Ishikawa (cell line): ENCODE results near the gene NR1D1.

ENCODE experiments used
- CEBPB ChIP-seq: IDR thresholded peaks from 2 replicates; pipeline ENCODE4 v1.6.1; 2012
- CREB1 ChIP-seq: IDR thresholded peaks from 2 replicates; pipeline ENCODE4 v1.6.1; 2012; ENCODE audit warnings: low read depth
- EGR1 ChIP-seq: IDR thresholded peaks from 2 replicates; pipeline ENCODE4 v1.6.1; 2012
- EP300 ChIP-seq: IDR thresholded peaks from 2 replicates; pipeline ENCODE4 v1.6.1; 2012; ENCODE audit warnings: borderline replicate concordance
- FOXM1 ChIP-seq: IDR thresholded peaks from 2 replicates; pipeline ENCODE4 v1.6.1; 2012; ENCODE audit warnings: low read depth, borderline replicate concordance
- NFIC ChIP-seq: IDR thresholded peaks from 2 replicates; pipeline ENCODE4 v1.6.1; 2012
- RAD21 ChIP-seq: IDR thresholded peaks from 2 replicates; pipeline ENCODE4 v1.6.1; 2012; ENCODE audit warnings: low read depth
- REST ChIP-seq: IDR thresholded peaks from 2 replicates; pipeline ENCODE4 v1.6.1; 2012; ENCODE audit warnings: low read depth, mild to moderate bottlenecking
- TAF1 ChIP-seq: IDR thresholded peaks from 2 replicates; pipeline ENCODE4 v1.6.1; 2012; ENCODE audit warnings: low read depth, mild to moderate bottlenecking
- TCF12 ChIP-seq: IDR thresholded peaks from 2 replicates; pipeline ENCODE4 v1.6.1; 2012; ENCODE audit warnings: low read depth
- TEAD4 ChIP-seq: IDR thresholded peaks from 2 replicates; pipeline ENCODE4 v1.6.1; 2012
- YY1 ChIP-seq: IDR thresholded peaks from 2 replicates; pipeline ENCODE4 v1.6.1; 2012; ENCODE audit warnings: low read depth
- ZBTB7A ChIP-seq: IDR thresholded peaks from 2 replicates; pipeline ENCODE4 v1.6.1; 2012; ENCODE audit warnings: low read depth
- TF ChIP-seq, protein P1 (sequence below): IDR thresholded peaks from 2 replicates; pipeline ENCODE4 v1.6.1; 2012
- TF ChIP-seq, protein P2 (sequence below): IDR thresholded peaks from 2 replicates; pipeline ENCODE4 v1.6.1; 2012

Gene NR1D1

GRCh38 chr17:40068584-40068916 lies 31.8 kb downstream of the NR1D1 start:
- TF ChIP-seq TEAD4 (no peak), TCF12 (no peak), NFIC (no peak), ZBTB7A (no peak), EP300 (no peak), YY1 (no peak), REST (no peak), CEBPB (no peak), RAD21 (no peak), TAF1 (no peak), CREB1 (no peak), EGR1 (no peak), FOXM1 (no peak)
- TF ChIP-seq, protein P1, sequence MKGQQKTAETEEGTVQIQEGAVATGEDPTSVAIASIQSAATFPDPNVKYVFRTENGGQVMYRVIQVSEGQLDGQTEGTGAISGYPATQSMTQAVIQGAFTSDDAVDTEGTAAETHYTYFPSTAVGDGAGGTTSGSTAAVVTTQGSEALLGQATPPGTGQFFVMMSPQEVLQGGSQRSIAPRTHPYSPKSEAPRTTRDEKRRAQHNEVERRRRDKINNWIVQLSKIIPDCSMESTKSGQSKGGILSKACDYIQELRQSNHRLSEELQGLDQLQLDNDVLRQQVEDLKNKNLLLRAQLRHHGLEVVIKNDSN = no peak
- TF ChIP-seq, protein P2, sequence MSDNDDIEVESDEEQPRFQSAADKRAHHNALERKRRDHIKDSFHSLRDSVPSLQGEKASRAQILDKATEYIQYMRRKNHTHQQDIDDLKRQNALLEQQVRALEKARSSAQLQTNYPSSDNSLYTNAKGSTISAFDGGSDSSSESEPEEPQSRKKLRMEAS = no peak

DNA sequence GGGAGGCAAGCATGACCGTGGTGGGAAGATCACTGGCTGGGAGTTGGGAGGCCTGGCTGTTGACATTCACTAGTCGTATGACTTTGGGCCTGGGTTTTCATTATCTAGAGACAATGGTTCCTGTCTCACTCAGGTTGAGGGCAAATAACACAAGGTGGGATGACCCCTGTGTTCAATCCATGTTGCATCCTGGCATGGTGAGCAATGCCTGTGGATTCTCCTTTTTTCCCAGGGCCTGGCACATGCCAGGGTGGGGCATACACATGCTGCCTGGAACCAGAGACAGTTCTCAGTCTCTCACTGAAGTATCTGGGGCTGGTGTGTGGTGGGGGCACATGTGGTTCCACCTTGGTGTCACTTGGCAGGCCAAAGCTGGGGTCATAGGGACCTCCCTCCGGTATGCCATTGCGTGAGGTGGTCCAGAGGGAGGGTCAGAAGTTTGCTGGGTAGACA lies 32.2 kb downstream of the NR1D1 start:
- TF ChIP-seq ZBTB7A (no peak), EGR1 (no peak), REST (no peak)

DNA sequence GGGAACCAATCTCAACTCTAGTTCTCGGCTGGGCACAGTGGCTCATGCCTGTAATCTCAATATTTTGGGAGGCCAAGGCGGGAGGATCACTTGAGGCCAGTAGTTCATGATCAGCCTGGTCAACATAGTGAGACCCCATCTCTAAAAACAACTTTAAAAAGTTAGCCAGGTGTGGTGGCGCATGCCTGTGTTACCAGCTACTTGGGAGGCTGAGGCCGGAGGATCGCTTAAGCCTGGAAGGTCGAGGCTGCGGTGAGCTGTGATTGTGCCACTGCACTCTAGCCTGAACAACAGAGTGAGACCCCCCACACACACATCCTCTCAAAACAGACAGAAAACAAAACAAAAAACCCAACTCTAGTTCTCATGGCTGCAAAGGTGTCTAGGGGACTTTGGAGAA lies 32.7 kb downstream of the NR1D1 start:
- no peak for TF ChIP-seq CEBPB

GRCh38 chr17:40065769-40066510 lies 34.4 kb downstream of the NR1D1 start:
- no peak for TF ChIP-seq TAF1
- TF ChIP-seq CEBPB = no peak
- no peak for TF ChIP-seq RAD21
- TF ChIP-seq, protein P2 = no peak
- TF ChIP-seq EGR1 = no peak
- no peak for TF ChIP-seq NFIC
- no peak for TF ChIP-seq TCF12
- no peak for TF ChIP-seq FOXM1
- TF ChIP-seq TEAD4 = no peak
- no peak for TF ChIP-seq ZBTB7A
- TF ChIP-seq YY1 = no peak

GRCh38 chr17:40064971-40065768 lies 35.2 kb downstream of the NR1D1 start:
- TF ChIP-seq TCF12 (no peak), ZBTB7A (peak; percentile 73; the same call in 1 of the 2 replicates)

DNA sequence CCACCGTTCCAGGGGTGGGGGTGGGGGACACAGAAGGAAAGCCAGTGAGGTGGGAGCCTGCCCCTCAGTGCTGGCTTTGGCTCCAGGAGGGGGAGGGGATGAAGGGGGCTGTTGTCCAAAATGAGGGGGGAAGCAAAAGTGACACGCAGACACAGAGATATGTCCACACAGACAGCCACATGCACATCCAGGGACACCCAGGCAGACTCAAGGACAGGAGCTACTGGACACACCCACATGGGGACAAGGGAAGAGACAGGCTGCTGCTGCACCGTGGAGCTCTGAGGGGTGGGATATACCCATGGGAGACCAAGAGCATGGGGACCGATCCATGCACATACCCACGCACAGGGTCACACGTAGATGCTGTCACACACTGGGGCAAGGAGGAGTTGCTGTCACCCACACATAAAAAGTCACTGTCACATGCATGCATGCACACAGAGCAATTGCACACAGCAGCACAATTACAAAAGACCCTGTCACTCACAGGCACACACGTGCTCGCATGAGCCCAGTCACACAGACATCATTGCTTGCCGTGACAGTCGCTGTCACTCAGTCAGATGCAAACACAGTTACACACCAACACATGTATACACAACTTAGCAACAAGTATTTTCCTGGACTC lies 36.4 kb downstream of the NR1D1 start:
- no peak for TF ChIP-seq YY1

DNA sequence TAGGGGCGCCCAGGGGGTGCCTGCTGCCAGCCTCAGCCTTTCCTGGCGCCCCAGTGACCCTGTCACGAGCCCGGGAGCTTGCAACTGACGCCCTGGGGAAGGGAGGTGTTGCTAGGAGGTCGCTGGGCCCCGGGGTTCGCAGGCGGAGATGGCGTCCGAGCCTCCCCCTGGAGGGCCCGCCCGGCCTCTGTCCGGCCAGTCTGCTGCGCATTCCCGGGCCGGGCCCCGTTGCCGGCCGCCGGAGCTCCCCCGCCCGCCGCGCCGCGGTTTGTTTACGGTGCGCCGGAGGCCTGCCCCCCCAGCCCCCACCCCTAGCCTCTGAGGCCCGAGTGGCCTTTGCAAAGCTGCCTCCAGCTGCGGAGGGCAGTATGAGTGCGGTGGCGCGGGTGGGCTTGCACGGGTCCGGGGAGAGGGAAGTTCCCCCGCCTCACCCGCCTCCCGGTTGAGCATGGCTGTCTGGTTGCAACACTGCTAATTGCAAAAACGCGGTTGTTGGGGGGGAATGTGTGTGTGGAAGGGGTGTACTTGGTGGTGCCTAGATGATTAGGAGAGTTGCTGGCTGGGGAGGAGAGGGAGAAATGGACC lies 37.1 kb downstream of the NR1D1 start:
- TF ChIP-seq CREB1 = no peak
- TF ChIP-seq, protein P2 = no peak
- TF ChIP-seq EGR1 = no peak
- TF ChIP-seq, protein P1 = no peak
- no peak for TF ChIP-seq EP300
- TF ChIP-seq YY1 = peak; percentile 45; the same call in 1 of the 2 replicates
- no peak for TF ChIP-seq FOXM1
- TF ChIP-seq NFIC = no peak
- no peak for TF ChIP-seq RAD21
- TF ChIP-seq TAF1 = peak; percentile 32; the same call in 1 of the 2 replicates
- TF ChIP-seq ZBTB7A = peak; percentile 85; the same call in 1 of the 2 replicates
- TF ChIP-seq CEBPB = peak; percentile 56
- no peak for TF ChIP-seq REST
- TF ChIP-seq TCF12 = no peak
- peak; percentile 47; the same call in 1 of the 2 replicates for TF ChIP-seq TEAD4
